ENCODE measurements around the gene BMX. TPM values are rescaled to one million over a fixed set of nuclear protein-coding genes. Genes with fewer than 3 reads are reported as not detected.

Gene BMX
- polyA plus RNA-seq, 1 donor = 2.3 TPM

- DNase-seq = no peak
These were observed 75.4 kb downstream of the BMX start for GRCh38 chrX:15576019-15576418.

GRCh38 chrX:15579778-15580747 is 79.5 kb downstream of the BMX start:
- no peak for DNase-seq

DNA sequence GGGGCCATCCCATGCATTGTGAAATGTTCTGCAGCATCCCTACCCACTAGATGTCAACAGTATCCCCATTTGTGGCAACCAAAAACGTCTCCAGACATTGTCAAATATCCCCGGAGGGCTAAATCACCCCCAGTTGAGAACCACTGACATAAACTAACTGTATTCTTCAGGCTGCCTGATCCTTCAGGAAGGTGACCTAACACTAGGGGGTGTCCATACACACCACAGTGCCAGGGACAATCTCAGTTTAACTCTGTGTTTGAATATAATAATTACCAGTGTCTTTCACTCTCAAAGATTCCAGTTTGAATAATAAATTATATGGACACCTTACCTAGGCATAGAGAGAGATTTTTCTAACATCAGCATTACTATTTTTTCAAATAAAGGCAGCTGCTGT is 93.8 kb downstream of the BMX start:
- DNase-seq = no peak

DNA sequence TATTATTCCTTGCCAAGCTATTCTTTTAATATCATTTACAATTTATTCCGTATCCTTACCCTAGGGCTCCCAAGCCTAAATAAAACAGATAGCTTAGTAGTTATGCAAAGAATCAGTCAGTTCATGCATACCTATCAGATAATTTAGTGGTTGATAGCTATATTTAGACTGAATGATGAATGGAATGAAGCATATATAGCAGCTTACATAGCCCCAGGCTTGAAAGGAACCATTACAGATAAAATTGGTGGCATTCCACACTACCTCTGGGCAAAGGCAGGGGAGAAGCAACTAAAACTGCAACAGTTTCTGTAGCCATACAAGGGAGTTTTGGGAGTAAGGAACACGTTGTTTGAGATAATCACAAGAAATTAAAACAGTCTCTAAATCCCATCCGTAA is 97.4 kb downstream of the BMX start:
- DNase-seq = no peak

DNA sequence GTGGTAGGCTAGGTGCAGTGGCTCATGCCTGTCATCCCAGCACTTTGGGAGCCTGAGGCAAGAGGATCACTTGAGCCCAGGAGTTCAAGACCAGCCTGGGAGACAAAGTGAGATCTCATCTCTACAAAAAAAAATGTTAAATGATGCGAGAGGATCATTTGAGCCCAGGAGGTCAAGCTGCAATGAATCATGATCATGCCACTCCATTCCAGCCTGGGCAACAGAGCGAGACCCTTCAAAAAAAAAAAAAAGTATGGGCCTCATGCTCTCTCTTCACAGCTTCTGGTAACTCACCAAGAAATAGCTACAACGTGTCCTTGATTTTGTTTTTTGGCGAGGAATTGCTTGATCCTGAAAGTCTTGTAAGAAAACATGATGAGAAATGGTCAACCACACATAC is 98.9 kb downstream of the BMX start:
- DNase-seq = no peak

DNA sequence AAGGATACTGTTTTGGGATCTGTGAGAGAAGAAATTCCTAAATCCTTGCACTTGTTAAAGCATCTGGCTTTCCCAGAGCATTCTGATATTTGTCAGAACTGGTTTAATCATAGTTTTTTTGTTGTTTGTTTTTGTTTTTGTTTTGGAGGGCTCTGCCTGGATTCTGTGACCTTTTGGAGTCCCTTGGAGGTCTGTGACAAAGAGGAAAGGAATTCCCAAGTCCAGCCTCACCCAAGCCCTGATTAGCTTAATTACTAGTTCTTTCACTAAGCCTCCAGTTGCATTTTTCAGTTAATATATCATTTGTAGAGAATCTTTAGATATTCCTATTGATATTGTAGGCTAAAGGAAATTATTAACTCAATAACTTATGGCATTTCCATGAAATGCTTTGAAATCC is 99.4 kb downstream of the BMX start:
- no peak for DNase-seq

GRCh38 chrX:15600745-15601144 is 100.1 kb downstream of the BMX start, which contains the start of gene ACE2:
Gene ACE2 (minus strand): TSS chrX:15600960. CDS start chrX:15600911, 49 bp downstream.
- DNase-seq = no peak

DNA sequence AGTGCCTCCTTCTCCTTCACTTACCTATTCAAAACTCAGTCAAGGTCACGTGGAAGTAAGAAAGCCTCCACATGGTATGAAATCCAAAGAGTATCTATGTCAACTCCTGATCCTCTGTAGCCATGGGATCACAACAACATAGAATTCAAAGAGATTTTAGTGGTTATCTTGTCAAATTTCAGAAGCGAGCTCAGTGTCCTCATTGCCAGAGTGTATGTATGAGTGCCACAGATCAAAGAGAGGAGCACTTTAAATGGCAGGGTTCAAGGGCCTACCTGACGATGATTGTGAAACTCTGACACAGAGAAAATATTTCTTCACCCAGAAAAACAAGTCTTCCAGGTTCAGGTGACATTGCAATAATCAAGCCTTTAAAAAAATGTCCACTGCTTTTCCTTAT is 101.3 kb downstream of the BMX start:
- no peak for DNase-seq

- no peak for DNase-seq
These were observed 102.2 kb downstream of the BMX start for GRCh38 chrX:15602761-15603160.

- no peak for DNase-seq
These were observed 104.6 kb downstream of the BMX start for GRCh38 chrX:15605226-15605625.

Other genes starting within 250 kb of the BMX start
- 3.5 TPM for gene ASB9, start 230.7 kb upstream of the BMX start, polyA plus RNA-seq (ENCODE audit: insufficient read length)
- 14.3 TPM for gene ASB11, start 185.2 kb upstream of the BMX start, polyA plus RNA-seq (ENCODE audit: insufficient read length)
- 6.5 TPM for gene PIGA, start 165.3 kb upstream of the BMX start, polyA plus RNA-seq (ENCODE audit: insufficient read length)
- 1.5 TPM for gene VEGFD, start 116.4 kb upstream of the BMX start, polyA plus RNA-seq (ENCODE audit: insufficient read length)
- gene PIR, start 7.5 kb upstream of the BMX start, polyA plus RNA-seq (ENCODE audit: insufficient read length) = 3.2 TPM
- not detected for gene ACE2, start 100.2 kb downstream of the BMX start, polyA plus RNA-seq (ENCODE audit: insufficient read length)
- 0.83 TPM for gene CLTRN, start 164.0 kb downstream of the BMX start, polyA plus RNA-seq (ENCODE audit: insufficient read length)
- gene CA5B, start 237.5 kb downstream of the BMX start, polyA plus RNA-seq (ENCODE audit: insufficient read length) = 4.0 TPM